ENCODE results near the gene PICK1. TPM values are rescaled to one million over a fixed set of nuclear protein-coding genes. Genes with fewer than 3 reads are reported as not detected.

PICK1 gene
- total and polyA plus RNA-seq, 11 donors = 18.8 to 41.5 (median 22.8) TPM

GRCh38 chr22:38081941-38082828 lies 25.0 kb downstream of the PICK1 start:
- Histone ChIP-seq H3K27me3 (peaks cover 0 to 35% (median 9%) of the 10 kb centered on the region in 9 donors), H3K36me3 (no peaks in the 10 kb centered on the region), H3K4me3 (peak overlapping the region; percentile 5 to 52 (median 44)), H3K27ac (peak overlapping the region in 1 of 12 donors; percentile 13), H3K9me3 (no peaks in the 10 kb centered on the region), H3K4me1 (peaks cover 5 to 23% (median 15%) of the 10 kb centered on the region in 12 donors)
- peak in 1 of 4 donors; percentile 11 for ATAC-seq
- intact Hi-C loops (cut with DNase I) = no loop called here
- 33 to 49% (median 40%) methylated on average over 29 to 52 of the region's 52 CpGs for WGBS, 4 donors
- peak in 2 of 5 donors; percentile 27 to 51 for DNase-seq
- TF ChIP-seq CTCF (IDR thresholded peaks at IDR 0.05) (no peak), POLR2A (IDR thresholded peaks at IDR 0.05) (no peak)

- H3K27ac ChIP-seq = no peak overlapping the region
- no peak for TF ChIP-seq POLR2A (IDR thresholded peaks at IDR 0.05)
- no peak for TF ChIP-seq CTCF (IDR thresholded peaks at IDR 0.05)
- H3K9me3 ChIP-seq = no peaks in the 10 kb centered on the region
- peak in 2 of 5 donors; percentile 25 to 62 for DNase-seq
- WGBS, 4 donors = 86 to 92% (median 89%) methylated on average over 24 of the region's 24 CpGs
- no peaks in the 10 kb centered on the region for H3K36me3 ChIP-seq
- peaks cover 5 to 23% (median 15%) of the 10 kb centered on the region in 12 donors for H3K4me1 ChIP-seq
- H3K4me3 ChIP-seq = no peak overlapping the region
- peaks cover 0 to 38% (median 9%) of the 10 kb centered on the region in 9 donors for H3K27me3 ChIP-seq
- ATAC-seq = no peak
- intact Hi-C loops (cut with DNase I) = no loop called here
Measured at GRCh38 chr22:38082986-38083710, 25.9 kb downstream of the PICK1 start.

GRCh38 chr22:38083931-38084631 lies 26.9 kb downstream of the PICK1 start, which contains the start of gene SLC16A8:
Gene SLC16A8, minus strand, starts transcription at chr22:38084184. Its CDS starts 1,311 bp downstream, at chr22:38082873.
- peak in 1 of 5 donors; percentile 53 for DNase-seq
- no peak for TF ChIP-seq CTCF (IDR thresholded peaks at IDR 0.05)
- intact Hi-C loops (cut with DNase I) = no loop called here
- WGBS, 4 donors = 83 to 86% (median 84%) methylated on average over 10 to 16 of the region's 16 CpGs
- H3K4me1 ChIP-seq = peaks cover 5 to 29% (median 20%) of the 10 kb centered on the region in 12 donors
- no peaks in the 10 kb centered on the region for H3K36me3 ChIP-seq
- ATAC-seq = no peak
- no peak within 1 kb of the TSS for H3K27ac ChIP-seq
- no peak within 1 kb of the TSS for H3K4me3 ChIP-seq
- no peaks in the 10 kb centered on the region for H3K9me3 ChIP-seq
- peaks cover 0 to 47% (median 10%) of the 10 kb centered on the region in 9 donors for H3K27me3 ChIP-seq
